HCT116 (cell line): ENCODE measurements around the gene NMUR1. TPM values are rescaled to one million over a fixed set of nuclear protein-coding genes. Genes with fewer than 3 reads are reported as not detected.

Experiments
- ATAC-seq: fragments of 200-7000 bp; cut with Tn5 transposase; 2 replicates; pipeline ENCODE4 v1.9.1; 2020; ENCODE audit warnings: mild to moderate bottlenecking, moderate library complexity
- BruUV-seq: library from RNA; stranded (reverse); fragments of 400-500 nt; replicated peaks from 2 replicates; lab custom pipeline; 2021; lab: Mats Ljungman, UMichigan
- CTCF ChIA-PET: fragments of 300-600 bp; sonication (Branson Sonifier 250); formaldehyde crosslinking; loops from one replicate; lab custom pipeline; 2021; ENCODE audit warnings: antibody characterized with exemption; lab: Charles Lee
- POLR2A ChIA-PET: fragments of 300-600, 350-600 bp; sonication (Branson Sonifier 250); formaldehyde crosslinking; loops from one replicate; lab custom pipeline; 2021; ENCODE audit warnings: antibody characterized with exemption; lab: Charles Lee
- RAD21 ChIA-PET, 2 experiments: fragments of 300-600 bp; sonication (Branson Sonifier 250); formaldehyde crosslinking; loops; one replicate each; lab custom pipeline; 2023; ENCODE audit warnings: low total read pairs in 2 of 2; ENCODE audit not compliant: uncharacterized antibody in 2 of 2, unreplicated experiment in 2 of 2, low non-redundant PET in 1 of 2; lab: Charles Lee
- DNase-seq: peaks from one replicate; pipeline ENCODE4 v3.0.0-alpha.2; 2010; ENCODE audit warnings: low read depth, low spot score
- H2AFZ ChIP-seq: fragments of 200-600 bp; shearing (Covaris generic), sonication (generic); 2 replicates; pipeline ENCODE4 v1.6.1; 2017; ENCODE audit warnings: low read depth, mixed run types, mixed read lengths, antibody characterized with exemption, low read length; ENCODE audit not compliant: poor library complexity, severe bottlenecking
- H3K27ac ChIP-seq: 2 replicates; pipeline ENCODE4 v1.5.1; 2012; ENCODE audit warnings: low read depth, low read length
- H3K27me3 ChIP-seq: fragments of 200-600 bp; sonication (generic); 2 replicates; pipeline ENCODE4 v1.6.1; 2016; ENCODE audit warnings: mixed run types, low read length, mixed read lengths; ENCODE audit not compliant: insufficient read depth
- H3K36me3 ChIP-seq, 2 experiments: fragments of 200-500 bp in 1 of 2; fragments of 200-600 bp in 1 of 2; sonication (Bioruptor generic) in 1 of 2; sonication (generic) in 1 of 2; 2 replicates each; pipeline versions ENCODE4 v1.5.1 to v1.6.1; 2014 to 2016; ENCODE audit warnings: low read length in 2 of 2, inconsistent platforms in 1 of 2, mixed read lengths in 1 of 2, mixed run types in 1 of 2; ENCODE audit not compliant: insufficient read depth in 2 of 2, control insufficient read depth in 1 of 2
- H3K4me1 ChIP-seq, 2 experiments: fragments of 200-600 bp in 1 of 2; sonication (generic) in 1 of 2; 2 replicates each; pipeline versions ENCODE4 v1.5.1 to v1.6.1; 2012 to 2017; ENCODE audit warnings: low read length in 2 of 2, inconsistent platforms in 1 of 2, mild to moderate bottlenecking in 1 of 2, mixed read lengths in 1 of 2, mixed run types in 1 of 2, moderate library complexity in 1 of 2; ENCODE audit not compliant: insufficient read depth in 2 of 2, control insufficient read depth in 1 of 2
- H3K4me2 ChIP-seq: fragments of 200-600 bp; sonication (generic); 2 replicates; pipeline ENCODE4 v1.6.1; 2017; ENCODE audit warnings: mixed run types, low read length, mixed read lengths
- H3K4me3 ChIP-seq, 2 experiments: fragments of 200-600 bp in 1 of 2; sonication (generic) in 1 of 2; replicated peaks in 1 of 2; 2 replicates each; pipeline ENCODE4 v1.5.1; 2011 to 2016; ENCODE audit warnings: low read length in 2 of 2, control low read depth in 1 of 2, low read depth in 1 of 2, mild to moderate bottlenecking in 1 of 2, mixed read lengths in 1 of 2, mixed run types in 1 of 2
- H3K79me2 ChIP-seq: fragments of 200-600 bp; sonication (generic); 2 replicates; pipeline ENCODE4 v1.6.1; 2017; ENCODE audit warnings: mild to moderate bottlenecking, mixed run types, low read length, moderate library complexity, mixed read lengths; ENCODE audit not compliant: insufficient read depth
- H3K9ac ChIP-seq: fragments of 200-600 bp; sonication (generic); 2 replicates; pipeline ENCODE4 v1.6.1; 2016; ENCODE audit warnings: low read length, mixed read lengths
- H3K9me2 ChIP-seq: fragments of 200-600 bp; sonication (generic), shearing (Covaris generic); 2 replicates; pipeline ENCODE4 v1.6.1; 2017; ENCODE audit warnings: mixed run types, mild to moderate bottlenecking, moderate library complexity; ENCODE audit not compliant: insufficient read depth
- H3K9me3 ChIP-seq, 2 experiments: fragments of 200-500 bp in 1 of 2; fragments of 200-600 bp in 1 of 2; sonication (Bioruptor generic) in 1 of 2; sonication (generic) in 1 of 2; 2 replicates each; pipeline ENCODE4 v1.6.1; 2014 to 2017; ENCODE audit warnings: low read length in 2 of 2, mixed read lengths in 2 of 2, inconsistent platforms in 1 of 2, low read depth in 1 of 2, mild to moderate bottlenecking in 1 of 2, mixed run types in 1 of 2, moderate library complexity in 1 of 2; ENCODE audit not compliant: control insufficient read depth in 1 of 2, insufficient read depth in 1 of 2
- H4K20me1 ChIP-seq: fragments of 200-600 bp; sonication (generic), shearing (Covaris generic); 2 replicates; pipeline ENCODE4 v1.6.1; 2017; ENCODE audit warnings: mixed run types, mild to moderate bottlenecking, moderate library complexity; ENCODE audit not compliant: insufficient read depth
- ATF3 ChIP-seq: IDR thresholded peaks from 2 replicates; pipeline ENCODE4 v1.6.1; 2012
- CBX3 ChIP-seq: IDR thresholded peaks from 2 replicates; pipeline ENCODE4 v1.6.1; 2012; ENCODE audit warnings: low read depth
- CEBPB ChIP-seq: IDR thresholded peaks from 2 replicates; pipeline ENCODE4 v1.6.1; 2012; ENCODE audit warnings: low read depth
- CTCF ChIP-seq, 3 experiments: fragments of 200-600 bp in 1 of 3; sonication (generic) in 1 of 3; IDR thresholded peaks in 2 of 3; conservative IDR thresholded peaks in 1 of 3; 2 replicates each; pipeline ENCODE4 v1.5.1; 2012 to 2017; ENCODE audit warnings: low read depth in 2 of 3, low read length in 2 of 3, antibody characterized with exemption in 1 of 3, borderline replicate concordance in 1 of 3, control low read depth in 1 of 3, mild to moderate bottlenecking in 1 of 3, mixed read lengths in 1 of 3, mixed run types in 1 of 3, moderate library complexity in 1 of 3; ENCODE audit not compliant: insufficient read depth in 1 of 3
- EGR1 ChIP-seq: IDR thresholded peaks from 2 replicates; pipeline ENCODE4 v1.6.1; 2012; ENCODE audit warnings: low read depth
- ELF1 ChIP-seq: IDR thresholded peaks from 2 replicates; pipeline ENCODE4 v1.6.1; 2012; ENCODE audit warnings: low read depth, borderline replicate concordance
- EZH2 ChIP-seq: fragments of 200-600 bp; sonication (generic); IDR thresholded peaks from 2 replicates; pipeline ENCODE4 v1.6.1; 2017; ENCODE audit warnings: antibody characterized with exemption, mixed run types
- EZH2phosphoT487 ChIP-seq: fragments of 200-600 bp; IDR thresholded peaks from 2 replicates; pipeline ENCODE4 v1.6.1; 2018; ENCODE audit warnings: antibody characterized with exemption, borderline replicate concordance
- FOSL1 ChIP-seq: IDR thresholded peaks from 2 replicates; pipeline ENCODE4 v1.6.1; 2012; ENCODE audit warnings: low read depth
- POLR2AphosphoS5 ChIP-seq: IDR thresholded peaks from 2 replicates; pipeline ENCODE4 v1.6.1; 2011; ENCODE audit warnings: mild to moderate bottlenecking, low read depth, low read length, moderate library complexity
- RAD21 ChIP-seq: IDR thresholded peaks from 2 replicates; pipeline ENCODE4 v1.6.1; 2012; ENCODE audit warnings: low read depth, mild to moderate bottlenecking
- TCF7L2 ChIP-seq: IDR thresholded peaks from 2 replicates; pipeline ENCODE4 v1.7.0; 2011; ENCODE audit warnings: borderline replicate concordance, inconsistent platforms; ENCODE audit not compliant: insufficient read depth, insufficient read length; ENCODE audit errors: extremely low read depth
- intact Hi-C: fragments of 100-400 bp; cut with micrococcal nuclease; formaldehyde crosslinking; loops from 2 replicates; pipeline ENCODE4 v1.10.0; 2022
- total RNA-seq: library from RNA; stranded (reverse); gene quantifications from one replicate; pipeline ENCODE4 v1.2.1, GENCODE V29; 2021; ENCODE audit not compliant: unreplicated experiment

The NMUR1 gene
- total RNA-seq, 1 experiment from 2014 or later, result not detected

GRCh38 chr2:231531466-231531865, 1.2 kb upstream of the NMUR1 start:
- H2AFZ ChIP-seq, result no peak overlapping the region
- peaks cover 0 to 8% of the 10 kb centered on the region in 2 experiments; a peak in 2 of 4 replicates for H3K4me1 ChIP-seq
- CTCF ChIA-PET, result no interaction called here
- intact Hi-C loops, result no loop called here
- RAD21 ChIA-PET, result no interaction called here
- no peak for DNase-seq
- H3K9ac ChIP-seq, result no peak overlapping the region
- H3K27ac ChIP-seq, result no peak overlapping the region
- BruUV-seq, result no TSS peak
- POLR2A ChIA-PET, result no interaction called here
- H3K9me2 ChIP-seq, result no peaks in the 10 kb centered on the region
- no peaks in the 10 kb centered on the region for H3K36me3 ChIP-seq
- H3K4me2 ChIP-seq, result no peak overlapping the region
- no peaks in the 10 kb centered on the region for H3K9me3 ChIP-seq
- TF ChIP-seq CTCF (IDR thresholded peaks at IDR 0.05 in 2 of 3, conservative IDR thresholded peaks at IDR 0.05 in 1 of 3; ENCODE audit: borderline replicate concordance in 1 of 3, insufficient read depth in 1 of 3, low read depth in 2 of 3, low read length in 2 of 3), result no peak
- TF ChIP-seq EZH2, result no peak
- TF ChIP-seq EZH2phosphoT487, result no peak
- no peak for TF ChIP-seq CEBPB
- TF ChIP-seq TCF7L2, result no peak
- no peak for TF ChIP-seq ATF3
- no peak for TF ChIP-seq ELF1
- TF ChIP-seq RAD21, result no peak
- no peak for TF ChIP-seq CBX3
- no peak for TF ChIP-seq EGR1
- TF ChIP-seq POLR2AphosphoS5, result no peak
- TF ChIP-seq FOSL1, result no peak
- no peaks in the 10 kb centered on the region for H3K79me2 ChIP-seq
- H3K4me3 ChIP-seq, result no peak overlapping the region
- ATAC-seq, result no peak
- no peaks in the 10 kb centered on the region for H4K20me1 ChIP-seq
- H3K27me3 ChIP-seq, result no peaks in the 10 kb centered on the region
